T-cell (primary cell): Measurements from ENCODE around the gene CCNJL. TPM values are rescaled to one million over a fixed set of nuclear protein-coding genes. Genes with fewer than 3 reads are reported as not detected.
"Not testable (repeated sequence)": the region's sequence is repeated elsewhere in the genome, so short reads cannot be mapped to it uniquely, and the experiment has no call there.

Experiments
- ATAC-seq, 4 experiments: fragments of 200-7000 bp in 3 of 4; fragments of 150-1000 bp in 1 of 4; cut with Tn5 transposase; replicated peaks in 1 of 4; 1 replicate in 3 of 4; 2 replicates in 1 of 4; pipeline ENCODE4 v1.10.0; 2021; ENCODE audit warnings: moderate library complexity in 3 of 4, mild to moderate bottlenecking in 2 of 4, moderate number of reproducible peaks in 1 of 4
- CTCF ChIA-PET, 2 donors: fragments of 300-600 bp; sonication (Branson Sonifier 250); formaldehyde crosslinking; loops; one replicate each; lab custom pipeline; 2022; ENCODE audit warnings: antibody characterized with exemption in 2 of 2; lab: Charles Lee
- POLR2A ChIA-PET, 2 donors: fragments of 300-600 bp; sonication (Branson Sonifier 250); formaldehyde crosslinking; loops; one replicate each; lab custom pipeline; 2022; ENCODE audit warnings: antibody characterized with exemption in 2 of 2; lab: Charles Lee
- DNase-seq, 35 experiments: peaks; one replicate each; pipeline versions ENCODE4 v3.0.0 to v3.0.0-alpha.2; 2013 to 2023
- H3K27ac ChIP-seq: one replicate; pipeline ENCODE4 v1.5.1; 2013; ENCODE audit warnings: low read length
- H3K27me3 ChIP-seq, 2 experiments: replicated peaks in 1 of 2; 1 replicate in 1 of 2; 2 replicates in 1 of 2; pipeline versions ENCODE4 v1.6.1 to v1.7.0; 2013; ENCODE audit warnings: low read length in 1 of 2, mixed read lengths in 1 of 2; ENCODE audit not compliant: control insufficient read depth in 2 of 2, insufficient read depth in 2 of 2; ENCODE audit errors: extremely low read depth in 1 of 2
- H3K36me3 ChIP-seq, 2 donors: 1 replicate in 1 of 2; 2 replicates in 1 of 2; pipeline versions ENCODE4 v1.6.1 to v1.7.0; 2013; ENCODE audit warnings: low read length in 1 of 2; ENCODE audit not compliant: control insufficient read depth in 2 of 2, insufficient read depth in 1 of 2; ENCODE audit errors: extremely low read depth in 1 of 2
- H3K4me1 ChIP-seq, 2 experiments: 1 replicate in 1 of 2; 2 replicates in 1 of 2; pipeline versions ENCODE4 v1.6.1 to v1.7.0; 2013; ENCODE audit warnings: low read length in 2 of 2, mixed read lengths in 1 of 2; ENCODE audit not compliant: insufficient read depth in 2 of 2, control insufficient read depth in 1 of 2; ENCODE audit errors: extremely low read depth in 1 of 2
- H3K4me3 ChIP-seq, 2 donors: 1 replicate in 1 of 2; 2 replicates in 1 of 2; pipeline versions ENCODE4 v1.5.1 to v1.7.0; 2013; ENCODE audit warnings: mild to moderate bottlenecking in 2 of 2, low read length in 1 of 2, moderate library complexity in 1 of 2; ENCODE audit not compliant: control insufficient read depth in 1 of 2; ENCODE audit errors: extremely low read depth in 1 of 2
- H3K9me3 ChIP-seq: 2 replicates; pipeline ENCODE4 v1.7.0; 2013
- H3K27ac Mint-ChIP-seq, 2 donors: one replicate each; pipeline ENCODE4 v1.8.0; 2020 to 2021; ENCODE audit warnings: mild to moderate bottlenecking in 2 of 2, mixed read lengths in 2 of 2
- H3K27me3 Mint-ChIP-seq, 2 donors: one replicate each; pipeline ENCODE4 v1.8.0; 2021 to 2022; ENCODE audit warnings: mixed read lengths in 2 of 2
- H3K36me3 Mint-ChIP-seq: one replicate; pipeline ENCODE4 v1.8.0; 2021; ENCODE audit warnings: mixed read lengths
- H3K4me1 Mint-ChIP-seq, 3 donors: one replicate each; pipeline ENCODE4 v1.8.0; 2020 to 2022; ENCODE audit warnings: mixed read lengths in 3 of 3, mild to moderate bottlenecking in 1 of 3
- H3K4me3 Mint-ChIP-seq, 3 donors: one replicate each; pipeline ENCODE4 v1.8.0; 2020 to 2022; ENCODE audit warnings: mild to moderate bottlenecking in 3 of 3, mixed read lengths in 3 of 3, moderate library complexity in 3 of 3
- H3K9me3 Mint-ChIP-seq, 3 donors: one replicate each; pipeline ENCODE4 v1.8.0; 2020 to 2022; ENCODE audit warnings: mixed read lengths in 3 of 3
- WGBS: methylation state at CpG from one replicate; pipeline ENCODE4 v1.1.5; 2013; ENCODE audit warnings: missing lambda C conversion rate; ENCODE audit not compliant: insufficient coverage; 5-methylcytosine and 5-hydroxymethylcytosine counted together
- total RNA-seq, 35 experiments: library from RNA in 6 of 35; stranded (reverse) in 6 of 35; fragments of 120-200 nt in 1 of 35; gene quantifications; one replicate each; pipeline versions ENCODE4 v1.2.1 to v1.2.4 and lab custom pipeline; 2013 to 2026

CCNJL gene
- total RNA-seq, 5 donors from 2014 or later (not counting 1 experiment from before 2014, with no cell fraction given) = 0.33 to 0.41 (median 0.35) TPM; not detected in 2

DNA sequence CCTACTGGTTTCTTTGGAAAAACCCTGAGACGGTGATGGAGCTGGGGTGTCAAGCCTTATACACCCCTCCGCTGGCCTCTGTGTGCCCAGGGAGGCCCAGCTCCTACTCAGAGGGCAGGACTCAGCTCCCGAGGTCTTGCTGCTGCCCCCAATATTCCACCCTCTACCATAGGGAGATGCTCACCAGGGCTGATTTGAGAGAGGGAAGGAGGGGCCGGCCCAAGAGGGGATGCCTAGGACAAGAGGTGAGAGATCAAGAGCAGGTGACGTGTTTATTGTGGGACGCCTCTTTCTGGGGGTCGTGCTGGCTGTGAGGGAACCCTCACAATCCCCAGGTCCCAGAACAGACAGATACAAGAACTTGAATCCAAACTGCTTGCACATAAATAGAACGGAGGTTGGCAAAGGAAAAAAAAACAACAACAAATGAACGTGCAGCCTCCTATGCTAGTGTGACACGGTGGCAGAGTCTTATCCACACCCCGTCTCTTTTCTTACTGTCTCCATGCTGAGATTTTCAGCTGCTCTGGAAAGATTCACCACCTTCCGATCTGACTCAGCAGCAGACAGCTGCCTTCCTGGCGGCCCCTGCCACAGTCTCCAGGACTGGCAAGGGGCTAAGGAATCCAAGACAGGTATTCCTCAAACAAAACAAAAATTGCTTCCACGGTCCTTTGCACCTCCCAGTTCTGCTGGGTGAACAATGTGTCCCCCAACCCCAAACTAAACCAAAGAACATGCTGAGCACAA, 60.8 kb downstream of the CCNJL start:
- H3K4me1 Mint-ChIP-seq = no peaks in the 10 kb centered on the region
- no peak overlapping the region for H3K27ac Mint-ChIP-seq
- Histone ChIP-seq H3K36me3 (no peaks in the 10 kb centered on the region), H3K4me1 (no peaks in the 10 kb centered on the region), H3K27ac (no peak overlapping the region), H3K27me3 (peaks cover 0 to 13% of the 10 kb centered on the region in 2 experiments), H3K4me3 (no peak overlapping the region), H3K9me3 (no peaks in the 10 kb centered on the region)
- DNase-seq = no peak
- no peak overlapping the region for H3K4me3 Mint-ChIP-seq
- ChIA-PET POLR2A (no interaction called here), CTCF (no interaction called here)
- WGBS = 90% methylated on average over 9 of the region's 14 CpGs
- no peak for ATAC-seq
- H3K36me3 Mint-ChIP-seq = no peaks in the 10 kb centered on the region
- no peaks in the 10 kb centered on the region for H3K9me3 Mint-ChIP-seq
- no peaks in the 10 kb centered on the region for H3K27me3 Mint-ChIP-seq

DNA sequence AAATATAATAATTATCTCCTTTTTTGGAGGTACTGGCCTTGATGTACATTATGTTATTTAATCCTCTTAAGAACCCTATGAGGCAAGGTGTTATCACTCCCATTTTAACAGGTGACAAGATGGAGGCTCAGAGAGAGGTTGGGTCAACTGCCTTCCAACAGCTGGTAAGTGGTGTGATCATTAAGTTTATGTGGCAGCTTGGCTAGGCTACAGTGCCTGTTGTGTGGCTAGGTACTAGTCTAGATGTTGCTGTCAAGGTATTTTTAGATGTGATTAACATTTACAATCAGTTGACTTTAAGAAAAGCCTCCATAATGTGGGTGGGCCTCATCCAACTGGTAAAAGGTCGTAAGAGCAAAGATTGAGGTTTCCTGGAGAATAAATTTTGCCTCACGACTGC, 61.5 kb downstream of the CCNJL start:
- Mint-ChIP-seq H3K27ac (no peak overlapping the region), H3K36me3 (no peaks in the 10 kb centered on the region), H3K4me3 (no peak overlapping the region), H3K9me3 (no peaks in the 10 kb centered on the region), H3K27me3 (no peaks in the 10 kb centered on the region), H3K4me1 (no peaks in the 10 kb centered on the region)
- POLR2A ChIA-PET = no interaction called here
- CTCF ChIA-PET = no interaction called here
- DNase-seq = no peak
- Histone ChIP-seq H3K9me3 (no peaks in the 10 kb centered on the region), H3K36me3 (no peaks in the 10 kb centered on the region), H3K4me1 (no peaks in the 10 kb centered on the region), H3K4me3 (no peak overlapping the region), H3K27me3 (peaks cover 0 to 13% of the 10 kb centered on the region in 2 experiments), H3K27ac (no peak overlapping the region)
- ATAC-seq = no peak
- 54% methylated on average over 2 of the region's 2 CpGs for WGBS

DNA sequence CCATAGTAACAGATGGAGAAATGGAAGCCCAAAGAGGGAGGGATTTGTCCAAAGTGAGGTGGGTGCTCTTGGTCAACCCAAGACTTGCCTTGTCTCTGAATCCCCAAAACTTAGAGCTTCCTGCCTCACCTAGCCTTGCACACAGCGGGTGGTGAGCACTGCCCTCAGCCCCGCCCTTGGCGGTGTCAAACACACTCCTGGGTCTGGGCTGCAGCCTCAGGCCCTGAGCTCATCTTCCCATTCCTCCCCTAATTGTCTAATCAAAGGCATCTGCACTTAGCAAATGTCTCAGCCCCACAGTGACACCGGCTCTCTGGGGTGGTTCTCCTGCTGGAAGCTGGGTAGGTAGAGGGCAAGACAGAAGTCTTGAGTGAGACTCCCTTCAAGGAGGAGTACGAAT, 62.1 kb downstream of the CCNJL start:
- no peak overlapping the region for H3K4me3 ChIP-seq
- ChIA-PET POLR2A (no interaction called here), CTCF (no interaction called here)
- Mint-ChIP-seq H3K9me3 (no peaks in the 10 kb centered on the region), H3K36me3 (no peaks in the 10 kb centered on the region), H3K4me3 (no peak overlapping the region), H3K27ac (no peak overlapping the region), H3K27me3 (no peaks in the 10 kb centered on the region), H3K4me1 (no peaks in the 10 kb centered on the region)
- no peaks in the 10 kb centered on the region for H3K4me1 ChIP-seq
- DNase-seq (no peak), ATAC-seq (no peak)
- peaks cover 0 to 13% of the 10 kb centered on the region in 2 experiments for H3K27me3 ChIP-seq
- WGBS = 100% methylated on average over 1 of the region's 5 CpGs
- no peaks in the 10 kb centered on the region for H3K36me3 ChIP-seq
- no peak overlapping the region for H3K27ac ChIP-seq
- no peaks in the 10 kb centered on the region for H3K9me3 ChIP-seq

DNA sequence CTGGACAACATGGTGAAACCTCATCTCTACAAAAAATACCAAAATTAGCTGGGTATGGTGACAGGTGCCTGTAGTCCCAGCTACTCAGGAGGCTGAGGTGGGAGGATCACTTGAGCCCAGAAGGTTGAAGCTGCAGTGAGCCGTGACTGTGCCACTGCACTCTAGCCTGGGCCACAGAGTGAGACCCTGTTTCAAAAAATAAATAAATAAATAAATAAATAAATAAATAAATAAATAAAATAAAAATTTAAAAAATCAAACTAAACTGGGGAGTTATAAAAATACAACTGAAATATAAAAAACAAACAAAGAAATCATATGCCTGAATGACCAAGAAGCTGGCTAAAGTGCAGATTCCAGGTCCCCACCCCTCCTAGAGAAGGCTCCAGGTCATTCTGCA, 62.8 kb downstream of the CCNJL start:
- H3K9me3 Mint-ChIP-seq, H3K4me1 Mint-ChIP-seq, H3K4me3 ChIP-seq, H3K27ac ChIP-seq, ATAC-seq, H3K4me3 Mint-ChIP-seq, POLR2A ChIA-PET, CTCF ChIA-PET, H3K27ac Mint-ChIP-seq, H3K27me3 Mint-ChIP-seq, H3K36me3 ChIP-seq, H3K4me1 ChIP-seq, DNase-seq, H3K36me3 Mint-ChIP-seq, H3K9me3 ChIP-seq: not testable (repeated sequence)
- no CpG with 5 or more reads among the region's 1 CpG for WGBS
- peaks cover 0 to 11% of the 10 kb centered on the region in 2 experiments for H3K27me3 ChIP-seq

DNA sequence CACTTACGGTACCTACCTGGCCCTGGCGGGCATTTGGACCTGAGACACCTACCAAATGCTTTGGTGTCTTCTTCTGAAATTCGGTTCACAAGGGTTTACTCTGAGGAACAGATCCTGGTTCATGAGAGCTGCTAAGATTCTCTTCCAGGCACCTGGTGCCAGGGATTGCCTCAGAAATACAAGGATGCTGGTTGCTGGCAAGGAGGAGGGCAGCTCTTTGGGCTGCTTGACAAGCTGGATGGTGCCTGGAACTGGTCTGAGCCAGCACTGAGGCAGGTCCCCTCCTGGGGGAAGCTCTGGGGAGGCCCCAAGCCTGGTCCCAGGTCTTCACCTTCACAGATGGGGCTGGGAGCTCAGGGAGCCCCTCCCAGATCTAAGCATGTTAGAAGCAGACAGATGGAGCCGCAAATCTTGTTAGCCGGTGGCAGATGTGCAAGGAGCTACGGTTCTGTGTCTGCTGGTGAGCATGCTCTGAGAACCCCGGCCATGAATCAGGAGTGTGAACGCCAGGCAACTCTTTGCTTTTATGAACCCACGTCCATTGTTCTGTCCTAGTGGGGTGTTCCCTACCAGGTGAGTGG, 66.8 kb downstream of the CCNJL start:
- POLR2A ChIA-PET = no interaction called here
- no peaks in the 10 kb centered on the region for H3K9me3 ChIP-seq
- Mint-ChIP-seq H3K27me3 (no peaks in the 10 kb centered on the region), H3K4me3 (no peak overlapping the region), H3K27ac (no peak overlapping the region), H3K4me1 (no peaks in the 10 kb centered on the region), H3K36me3 (no peaks in the 10 kb centered on the region), H3K9me3 (no peaks in the 10 kb centered on the region)
- H3K27me3 ChIP-seq = no peaks in the 10 kb centered on the region
- no peaks in the 10 kb centered on the region for H3K4me1 ChIP-seq
- no peaks in the 10 kb centered on the region for H3K36me3 ChIP-seq
- DNase-seq (no peak), ATAC-seq (no peak)
- WGBS = 81% methylated on average over 6 of the region's 9 CpGs
- no peak overlapping the region for H3K4me3 ChIP-seq
- no peak overlapping the region for H3K27ac ChIP-seq
- CTCF ChIA-PET = no interaction called here

DNA sequence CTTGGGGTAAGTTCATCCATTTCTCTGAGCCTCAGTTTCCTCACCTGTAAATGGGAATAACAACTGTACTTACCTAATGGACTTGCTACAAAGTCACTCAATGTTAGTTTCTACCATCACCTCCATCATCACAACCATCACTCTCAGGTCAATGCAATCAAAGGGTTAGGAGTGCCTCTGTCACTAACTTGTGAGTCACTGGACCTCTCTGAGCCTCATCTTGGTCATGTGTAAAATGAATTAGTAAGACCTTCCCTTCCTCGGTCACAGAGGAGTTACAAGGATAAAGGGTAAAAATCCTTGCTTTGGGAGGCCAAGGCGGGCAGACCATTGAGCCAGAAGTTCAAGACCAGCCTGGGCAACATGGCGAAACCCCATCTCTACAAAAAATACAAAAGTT, 70.2 kb downstream of the CCNJL start:
- Mint-ChIP-seq H3K4me1 (no peaks in the 10 kb centered on the region), H3K27me3 (peaks cover 0 to 5% of the 10 kb centered on the region in 2 donors), H3K9me3 (no peaks in the 10 kb centered on the region), H3K27ac (no peak overlapping the region), H3K4me3 (no peak overlapping the region), H3K36me3 (no peaks in the 10 kb centered on the region)
- no peak overlapping the region for H3K27ac ChIP-seq
- H3K27me3 ChIP-seq = peaks cover 0 to 10% of the 10 kb centered on the region in 2 experiments
- ATAC-seq = no peak
- WGBS = no CpG with 5 or more reads among the region's 3 CpGs
- CTCF ChIA-PET = no interaction called here
- H3K4me1 ChIP-seq = no peaks in the 10 kb centered on the region
- no peaks in the 10 kb centered on the region for H3K36me3 ChIP-seq
- no peaks in the 10 kb centered on the region for H3K9me3 ChIP-seq
- POLR2A ChIA-PET = no interaction called here
- no peak for DNase-seq
- H3K4me3 ChIP-seq = no peak overlapping the region
